GM13977 (cell line): ENCODE data around the gene DCD.
"Not testable (repeated sequence)": the region's sequence is repeated elsewhere in the genome, so short reads cannot be mapped to it uniquely, and the experiment has no call there.

Experiments
- DNase-seq: peaks from one replicate; pipeline ENCODE4 v3.0.0; 2012; ENCODE audit warnings: low spot score
- CTCF ChIP-seq: IDR thresholded peaks from 2 replicates; pipeline ENCODE4 v1.5.1; 2012; ENCODE audit warnings: mild to moderate bottlenecking, control low read depth; ENCODE audit not compliant: insufficient read depth; ENCODE audit errors: extremely low read depth, missing control alignments
- in situ Hi-C: fragments of 300-500 bp; cut with MboI; formaldehyde crosslinking; loops from one replicate; pipeline ENCODE4 v1.12.0; 2022; ENCODE audit warnings: low sequenced_read_pairs, low pct_unique_long_range_greater_than_20kb, mixed read lengths, inconsistent platforms; ENCODE audit not compliant: unreplicated experiment

Gene DCD

GRCh38 chr12:54666008-54666407, 17.8 kb upstream of the DCD start:
- DNase-seq = no peak
- in situ Hi-C loops = no loop called here
- TF ChIP-seq CTCF = no peak

GRCh38 chr12:54665022-54665635, 17.0 kb upstream of the DCD start:
- DNase-seq, in situ Hi-C loops: not testable (repeated sequence)

- no peak for DNase-seq
- in situ Hi-C loops = no loop called here
- TF ChIP-seq CTCF = no peak
These were observed 15.4 kb upstream of the DCD start for GRCh38 chr12:54663603-54664002.

GRCh38 chr12:54662026-54662425, 13.9 kb upstream of the DCD start:
- in situ Hi-C loops = no loop called here
- no peak for DNase-seq
- no peak for TF ChIP-seq CTCF

GRCh38 chr12:54661048-54661447, 12.9 kb upstream of the DCD start:
- no peak for DNase-seq
- in situ Hi-C loops = no loop called here
- TF ChIP-seq CTCF = no peak

GRCh38 chr12:54660320-54660962, 12.3 kb upstream of the DCD start:
- in situ Hi-C loops = no loop called here
- no peak for TF ChIP-seq CTCF

More at GRCh38 chr12:54660320-54660962, 12.3 kb upstream of the DCD start:
- no peak for DNase-seq
